H1 (cell line): ENCODE measurements around the gene GALNT11. TPM values are rescaled to one million over a fixed set of nuclear protein-coding genes. Genes with fewer than 3 reads are reported as not detected.

ENCODE experiments used
- CBX5 ChIP-seq: fragments of 300-800, 300-1000 bp; sonication (generic); IDR thresholded peaks from 2 replicates; pipeline ENCODE4 v1.7.1; 2016; ENCODE audit warnings: antibody characterized with exemption, low read length, low read depth
- CTBP2 ChIP-seq: IDR thresholded peaks from 2 replicates; pipeline ENCODE4 v1.7.0; 2011; ENCODE audit warnings: borderline replicate concordance, mild to moderate bottlenecking, moderate library complexity, mixed read lengths, low read length; ENCODE audit not compliant: insufficient read depth, insufficient read length
- GTF2F1 ChIP-seq: IDR thresholded peaks from 2 replicates; pipeline ENCODE4 v1.6.1; 2012; ENCODE audit warnings: low read depth, low read length, improper control_type of control experiment, borderline replicate concordance
- HDAC6 ChIP-seq: IDR thresholded peaks from one replicate; pipeline ENCODE4 v1.7.1; 2012; ENCODE audit warnings: low read depth, mild to moderate bottlenecking, inconsistent platforms, low read length, moderate library complexity
- POLR2A ChIP-seq, 2 experiments: IDR thresholded peaks; 1 replicate in 1 of 2; 2 replicates in 1 of 2; pipeline ENCODE4 v1.6.1; 2011; ENCODE audit warnings: low read depth in 2 of 2, low read length in 2 of 2, mild to moderate bottlenecking in 2 of 2; ENCODE audit errors: control extremely low read depth in 1 of 2
- polyA plus RNA-seq, 7 experiments: library from polyadenylated mRNA; depleted of rRNA in 3 of 7; stranded (reverse) in 5 of 7; unstranded in 2 of 7; fragments of >200 nt in 5 of 7; fragments of 200-250 nt in 2 of 7; gene quantifications; 1 replicate in 5 of 7; 2 replicates in 1 of 7; 4 replicates in 1 of 7; pipeline versions ENCODE4 v1.2.1 to v1.2.3, GENCODE V29; 2011 to 2013; ENCODE audit warnings: missing spikeins in 2 of 7, mixed read lengths in 2 of 7
- total RNA-seq: library from RNA; stranded (reverse); fragmentation: NEBNext Ultra II Directional; extraction: Animal tissue kit (Norgen Biotek cat#: 25700); gene quantifications from 2 replicates; pipeline ENCODE4 v1.2.1, GENCODE V29; 2021

The GALNT11 gene
- total and polyA plus RNA-seq, 2 of the 8 experiments (the other 6 are each of a cell fraction or from before 2014, with no cell fraction given): 20.5 to 23.2 TPM

DNA sequence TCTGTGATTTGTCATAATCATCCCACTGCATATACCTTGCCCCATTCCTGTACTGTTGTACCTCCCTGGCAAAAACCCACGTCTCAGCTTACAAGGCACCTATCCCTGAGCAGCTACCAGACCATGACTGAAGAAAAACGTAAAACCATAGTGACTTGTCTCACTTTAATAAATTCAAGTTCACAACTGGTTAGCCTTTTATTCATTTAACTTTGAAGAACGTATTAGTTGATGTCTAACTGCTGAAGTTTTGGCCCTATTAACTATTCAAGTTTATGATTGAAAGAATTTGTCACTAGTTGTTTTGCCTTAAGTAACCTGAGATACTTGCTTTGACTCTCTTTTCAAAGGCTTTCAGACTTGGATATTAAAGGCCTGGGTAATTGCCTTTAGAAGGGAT lies 59.7 kb downstream of the GALNT11 start (continued):
- no peak for TF ChIP-seq HDAC6
- TF ChIP-seq CBX5: no peak
- no peak for TF ChIP-seq CTBP2
- TF ChIP-seq GTF2F1: no peak
- no peak for TF ChIP-seq POLR2A (IDR thresholded peaks at IDR 0.05; ENCODE audit: control extremely low read depth in 1 of 2, low read depth in 2 of 2, low read length in 2 of 2)
